Activated T-cell treated with anti-CD3 and anti-CD28 coated beads for 48 hours (primary cell): ENCODE measurements around the gene MYBPHL.

Experiments used
- DNase-seq: peaks from one replicate; pipeline ENCODE4 v3.0.0-alpha.2; 2020; ENCODE audit warnings: low read depth

The MYBPHL gene

GRCh38 chr1:109251277-109252166 is 55.3 kb downstream of the MYBPHL start:
- DNase-seq, result no peak

GRCh38 chr1:109250454-109251276 is 56.1 kb downstream of the MYBPHL start:
- no peak for DNase-seq

- DNase-seq, result no peak
These were observed 57.0 kb downstream of the MYBPHL start for GRCh38 chr1:109249654-109250401.

- peak; percentile 59 for DNase-seq
These were observed 57.8 kb downstream of the MYBPHL start, which contains the start of gene CELSR2 for GRCh38 chr1:109248797-109249629. TSS of gene CELSR2 (plus strand) at chr1:109249539. CDS start at chr1:109250080, 541 bp downstream.

GRCh38 chr1:109248444-109248796 is 58.4 kb downstream of the MYBPHL start:
- DNase-seq, result no peak

- DNase-seq, result no peak
These were observed 59.1 kb downstream of the MYBPHL start for GRCh38 chr1:109247401-109248365.

- no peak for DNase-seq
These were observed 60.7 kb downstream of the MYBPHL start for GRCh38 chr1:109246141-109246551.

- no peak for DNase-seq
These were observed 62.8 kb downstream of the MYBPHL start for GRCh38 chr1:109243860-109244552.

GRCh38 chr1:109243221-109243620 is 63.6 kb downstream of the MYBPHL start:
- no peak for DNase-seq

GRCh38 chr1:109242387-109242786 is 64.4 kb downstream of the MYBPHL start:
- no peak for DNase-seq
